ENCODE data around the gene KCNH8. TPM values are rescaled to one million over a fixed set of nuclear protein-coding genes. Genes with fewer than 3 reads are reported as not detected.

The KCNH8 gene
- total RNA-seq, 1 experiment from 2014 or later, result not detected

DNA sequence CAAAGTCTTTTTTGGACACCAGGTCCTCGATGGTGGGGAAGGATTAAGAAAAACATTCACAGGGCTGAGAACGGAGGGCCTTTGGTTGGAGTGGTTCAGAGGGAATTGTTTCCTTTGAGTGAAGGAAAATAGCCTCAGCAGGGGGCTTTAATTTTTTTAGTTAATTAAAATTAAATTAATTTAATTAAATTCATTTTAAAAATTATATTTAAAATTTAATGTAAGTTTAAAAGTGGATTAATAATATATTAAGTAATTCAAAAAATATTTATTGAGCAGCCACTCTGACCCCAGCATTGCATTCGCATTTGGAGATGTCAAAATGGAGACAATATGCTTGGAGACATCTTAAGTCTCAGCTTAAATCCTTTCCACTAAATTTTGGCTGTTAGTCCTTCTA lies 136.7 kb downstream of the KCNH8 start:
- TF ChIP-seq, protein P1, sequence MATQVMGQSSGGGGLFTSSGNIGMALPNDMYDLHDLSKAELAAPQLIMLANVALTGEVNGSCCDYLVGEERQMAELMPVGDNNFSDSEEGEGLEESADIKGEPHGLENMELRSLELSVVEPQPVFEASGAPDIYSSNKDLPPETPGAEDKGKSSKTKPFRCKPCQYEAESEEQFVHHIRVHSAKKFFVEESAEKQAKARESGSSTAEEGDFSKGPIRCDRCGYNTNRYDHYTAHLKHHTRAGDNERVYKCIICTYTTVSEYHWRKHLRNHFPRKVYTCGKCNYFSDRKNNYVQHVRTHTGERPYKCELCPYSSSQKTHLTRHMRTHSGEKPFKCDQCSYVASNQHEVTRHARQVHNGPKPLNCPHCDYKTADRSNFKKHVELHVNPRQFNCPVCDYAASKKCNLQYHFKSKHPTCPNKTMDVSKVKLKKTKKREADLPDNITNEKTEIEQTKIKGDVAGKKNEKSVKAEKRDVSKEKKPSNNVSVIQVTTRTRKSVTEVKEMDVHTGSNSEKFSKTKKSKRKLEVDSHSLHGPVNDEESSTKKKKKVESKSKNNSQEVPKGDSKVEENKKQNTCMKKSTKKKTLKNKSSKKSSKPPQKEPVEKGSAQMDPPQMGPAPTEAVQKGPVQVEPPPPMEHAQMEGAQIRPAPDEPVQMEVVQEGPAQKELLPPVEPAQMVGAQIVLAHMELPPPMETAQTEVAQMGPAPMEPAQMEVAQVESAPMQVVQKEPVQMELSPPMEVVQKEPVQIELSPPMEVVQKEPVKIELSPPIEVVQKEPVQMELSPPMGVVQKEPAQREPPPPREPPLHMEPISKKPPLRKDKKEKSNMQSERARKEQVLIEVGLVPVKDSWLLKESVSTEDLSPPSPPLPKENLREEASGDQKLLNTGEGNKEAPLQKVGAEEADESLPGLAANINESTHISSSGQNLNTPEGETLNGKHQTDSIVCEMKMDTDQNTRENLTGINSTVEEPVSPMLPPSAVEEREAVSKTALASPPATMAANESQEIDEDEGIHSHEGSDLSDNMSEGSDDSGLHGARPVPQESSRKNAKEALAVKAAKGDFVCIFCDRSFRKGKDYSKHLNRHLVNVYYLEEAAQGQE (IDR thresholded peaks at IDR 0.05; ENCODE audit: insufficient read depth in 1 of 2, low read depth in 2 of 2, low read length in 1 of 2), result no peak
- TF ChIP-seq TCF7L2 (IDR thresholded peaks at IDR 0.05; ENCODE audit: low read depth, low read length) (no peak), POLR2AphosphoS5 (IDR thresholded peaks at IDR 0.05; ENCODE audit: low read depth, low read length) (no peak), SIN3A (IDR thresholded peaks at IDR 0.05; ENCODE audit: borderline replicate concordance, insufficient read depth, low read depth, low read length) (no peak)
- TF ChIP-seq, protein P2, sequence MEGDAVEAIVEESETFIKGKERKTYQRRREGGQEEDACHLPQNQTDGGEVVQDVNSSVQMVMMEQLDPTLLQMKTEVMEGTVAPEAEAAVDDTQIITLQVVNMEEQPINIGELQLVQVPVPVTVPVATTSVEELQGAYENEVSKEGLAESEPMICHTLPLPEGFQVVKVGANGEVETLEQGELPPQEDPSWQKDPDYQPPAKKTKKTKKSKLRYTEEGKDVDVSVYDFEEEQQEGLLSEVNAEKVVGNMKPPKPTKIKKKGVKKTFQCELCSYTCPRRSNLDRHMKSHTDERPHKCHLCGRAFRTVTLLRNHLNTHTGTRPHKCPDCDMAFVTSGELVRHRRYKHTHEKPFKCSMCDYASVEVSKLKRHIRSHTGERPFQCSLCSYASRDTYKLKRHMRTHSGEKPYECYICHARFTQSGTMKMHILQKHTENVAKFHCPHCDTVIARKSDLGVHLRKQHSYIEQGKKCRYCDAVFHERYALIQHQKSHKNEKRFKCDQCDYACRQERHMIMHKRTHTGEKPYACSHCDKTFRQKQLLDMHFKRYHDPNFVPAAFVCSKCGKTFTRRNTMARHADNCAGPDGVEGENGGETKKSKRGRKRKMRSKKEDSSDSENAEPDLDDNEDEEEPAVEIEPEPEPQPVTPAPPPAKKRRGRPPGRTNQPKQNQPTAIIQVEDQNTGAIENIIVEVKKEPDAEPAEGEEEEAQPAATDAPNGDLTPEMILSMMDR (IDR thresholded peaks at IDR 0.05), result no peak
- POLR2A ChIA-PET, result no interaction called here
- Histone ChIP-seq H3K36me3 (ENCODE audit: control insufficient read depth, insufficient read depth, low read length) (no peaks in the 10 kb centered on the region), H3K9me3 (ENCODE audit: control insufficient read depth, insufficient read depth, low read depth, low read length) (no peaks in the 10 kb centered on the region), H3K27me3 (ENCODE audit: control insufficient read depth, insufficient read depth, low read length) (no peaks in the 10 kb centered on the region), H3K4me1 (ENCODE audit: control insufficient read depth, insufficient read depth, low read length) (no peaks in the 10 kb centered on the region), H3K27ac (ENCODE audit: low read length) (no peak overlapping the region), H3K4me3 (ENCODE audit: low read depth in 2 of 2, low read length in 2 of 2) (no peak overlapping the region)
- DNase-seq (ENCODE audit: low read depth, low spot score) (no peak), ATAC-seq (no peak)
- CTCF ChIA-PET, result no interaction called here
- in situ Hi-C loops (cut with HindIII; ENCODE audit: low pct_unique_long_range_greater_than_20kb, low sequenced_read_pairs), result no loop called here
- no TSS peak for BruUV-seq (replicated peaks)
- intact Hi-C loops (cut with micrococcal nuclease; ENCODE audit: unreplicated experiment), result no loop called here

DNA sequence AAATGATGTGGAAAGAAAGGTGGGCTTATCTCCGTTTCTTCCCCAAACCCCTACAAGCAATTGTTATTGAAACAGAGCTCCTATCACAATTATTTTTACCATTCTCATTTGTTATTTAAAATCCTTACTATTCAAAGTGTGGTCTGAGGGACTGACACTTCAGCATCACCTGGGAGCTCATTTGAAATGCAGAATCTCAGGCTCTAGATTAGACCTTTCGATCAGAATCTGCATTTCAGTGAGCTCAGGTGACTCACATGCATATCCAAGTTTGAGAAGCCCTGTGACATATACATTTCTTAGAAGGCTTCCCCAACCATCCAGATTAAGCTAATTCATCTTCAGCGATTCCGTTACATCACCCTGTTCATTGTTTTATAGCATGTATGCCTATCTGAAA lies 145.0 kb downstream of the KCNH8 start:
- in situ Hi-C loops (cut with HindIII; ENCODE audit: low pct_unique_long_range_greater_than_20kb, low sequenced_read_pairs), result no loop called here
- TF ChIP-seq SIN3A (IDR thresholded peaks at IDR 0.05; ENCODE audit: borderline replicate concordance, insufficient read depth, low read depth, low read length) (no peak), POLR2AphosphoS5 (IDR thresholded peaks at IDR 0.05; ENCODE audit: low read depth, low read length) (no peak), TCF7L2 (IDR thresholded peaks at IDR 0.05; ENCODE audit: low read depth, low read length) (no peak)
- TF ChIP-seq, protein P2 (IDR thresholded peaks at IDR 0.05), result no peak
- TF ChIP-seq, protein P1 (IDR thresholded peaks at IDR 0.05; ENCODE audit: insufficient read depth in 1 of 2, low read depth in 2 of 2, low read length in 1 of 2), result no peak
- ChIA-PET CTCF (no interaction called here), POLR2A (no interaction called here)
- ATAC-seq, result no peak
- DNase-seq (ENCODE audit: low read depth, low spot score), result no peak
- Histone ChIP-seq H3K4me1 (ENCODE audit: control insufficient read depth, insufficient read depth, low read length) (no peaks in the 10 kb centered on the region), H3K4me3 (ENCODE audit: low read depth in 2 of 2, low read length in 2 of 2) (no peak overlapping the region), H3K9me3 (ENCODE audit: control insufficient read depth, insufficient read depth, low read depth, low read length) (no peaks in the 10 kb centered on the region), H3K36me3 (ENCODE audit: control insufficient read depth, insufficient read depth, low read length) (no peaks in the 10 kb centered on the region), H3K27me3 (ENCODE audit: control insufficient read depth, insufficient read depth, low read length) (no peaks in the 10 kb centered on the region), H3K27ac (ENCODE audit: low read length) (no peak overlapping the region)
- intact Hi-C loops (cut with micrococcal nuclease; ENCODE audit: unreplicated experiment), result no loop called here
- BruUV-seq (replicated peaks), result no TSS peak

Measured in Panc1 (cell line).